NCI-H1092 treated with DMSO at 0.1 percent for 48 hours (cell line): ENCODE results near the gene HDAC4.

Source experiments
- DNase-seq: peaks from one replicate; lab custom pipeline; 2025; lab: John Stamatoyannopoulos, UW

HDAC4 gene

DNA sequence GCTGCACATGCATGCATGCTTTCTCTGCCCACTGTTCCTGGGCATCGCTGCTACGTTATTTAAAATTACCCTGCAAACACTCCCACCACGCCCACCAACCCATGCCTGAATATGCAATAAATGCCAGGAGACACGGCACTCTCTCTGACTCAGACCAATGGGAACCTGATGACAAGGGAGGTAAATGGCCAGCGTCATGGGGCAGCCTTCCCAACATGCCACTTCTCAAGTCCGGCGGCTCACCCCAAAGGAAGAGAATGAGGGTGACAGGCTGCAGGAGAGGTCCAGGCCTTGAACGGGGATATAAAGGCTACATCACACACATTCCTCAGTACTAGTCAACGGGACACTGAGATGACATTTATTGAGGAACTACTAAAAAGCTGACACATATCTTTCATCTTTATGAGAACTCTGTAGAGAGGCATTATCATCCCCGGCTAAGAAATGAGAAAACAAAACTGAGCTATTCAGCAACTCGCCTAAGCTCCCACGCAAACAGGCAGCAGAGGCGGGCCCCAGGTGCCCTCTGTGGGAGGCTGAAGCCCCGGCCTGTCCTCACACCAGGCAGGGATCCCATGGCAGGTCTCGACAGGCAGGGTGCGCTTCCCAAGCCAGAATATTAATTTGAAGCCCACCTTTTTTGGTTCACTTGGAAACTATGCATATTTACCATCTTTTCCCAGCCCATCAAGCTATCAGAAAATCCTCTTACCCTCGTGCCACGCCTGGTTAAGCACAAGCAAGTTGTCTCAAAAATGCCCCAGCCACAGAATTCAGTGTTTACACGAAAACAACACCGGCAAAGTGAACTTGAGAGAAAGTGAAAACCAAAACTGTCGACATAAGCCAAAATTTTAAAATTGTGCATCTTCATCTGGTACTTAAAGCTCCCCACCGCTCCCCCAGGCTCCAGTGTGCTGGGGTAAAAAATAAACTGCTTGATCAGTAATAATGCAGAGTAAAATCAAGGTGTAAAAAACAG is 166.3 kb downstream of the HDAC4 start:
- DNase-seq = no peak

DNA sequence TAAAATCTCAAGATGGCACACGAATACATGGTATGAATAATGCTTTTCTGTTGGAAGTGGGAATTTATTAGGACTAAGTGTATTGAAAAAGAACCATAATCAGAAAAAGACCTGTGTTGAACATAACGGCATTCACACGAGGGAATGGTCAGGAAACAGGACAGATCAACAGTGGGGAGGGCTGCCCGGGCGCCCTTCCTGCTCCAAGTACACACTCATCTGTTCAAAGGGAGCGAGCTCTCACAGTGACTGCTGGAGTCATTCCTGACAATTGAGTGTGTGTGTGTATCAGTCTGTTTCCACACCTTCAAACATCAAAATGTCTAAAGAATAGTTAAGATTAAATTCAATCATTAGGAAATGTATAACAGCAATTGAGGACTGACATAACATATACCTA is 167.2 kb downstream of the HDAC4 start:
- DNase-seq = no peak

DNA sequence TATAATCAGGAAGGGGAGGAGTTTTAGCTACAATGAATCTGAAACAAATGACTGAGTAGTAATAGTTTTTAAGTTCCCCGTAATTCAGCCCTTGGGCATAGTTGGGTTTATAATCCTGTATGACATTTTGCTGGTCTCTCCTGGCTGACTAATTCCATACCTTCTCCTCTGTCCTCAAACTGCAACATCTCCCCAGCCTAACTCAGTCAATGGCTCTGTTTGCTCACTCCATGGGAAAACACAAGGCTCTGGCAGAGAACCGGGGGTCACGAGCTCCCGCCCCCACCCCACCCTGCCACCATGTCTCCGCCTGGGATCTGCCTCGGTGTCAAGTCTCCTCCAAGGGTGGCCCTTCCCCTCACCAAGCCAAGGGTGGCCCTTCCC is 168.6 kb downstream of the HDAC4 start:
- no peak for DNase-seq

DNA sequence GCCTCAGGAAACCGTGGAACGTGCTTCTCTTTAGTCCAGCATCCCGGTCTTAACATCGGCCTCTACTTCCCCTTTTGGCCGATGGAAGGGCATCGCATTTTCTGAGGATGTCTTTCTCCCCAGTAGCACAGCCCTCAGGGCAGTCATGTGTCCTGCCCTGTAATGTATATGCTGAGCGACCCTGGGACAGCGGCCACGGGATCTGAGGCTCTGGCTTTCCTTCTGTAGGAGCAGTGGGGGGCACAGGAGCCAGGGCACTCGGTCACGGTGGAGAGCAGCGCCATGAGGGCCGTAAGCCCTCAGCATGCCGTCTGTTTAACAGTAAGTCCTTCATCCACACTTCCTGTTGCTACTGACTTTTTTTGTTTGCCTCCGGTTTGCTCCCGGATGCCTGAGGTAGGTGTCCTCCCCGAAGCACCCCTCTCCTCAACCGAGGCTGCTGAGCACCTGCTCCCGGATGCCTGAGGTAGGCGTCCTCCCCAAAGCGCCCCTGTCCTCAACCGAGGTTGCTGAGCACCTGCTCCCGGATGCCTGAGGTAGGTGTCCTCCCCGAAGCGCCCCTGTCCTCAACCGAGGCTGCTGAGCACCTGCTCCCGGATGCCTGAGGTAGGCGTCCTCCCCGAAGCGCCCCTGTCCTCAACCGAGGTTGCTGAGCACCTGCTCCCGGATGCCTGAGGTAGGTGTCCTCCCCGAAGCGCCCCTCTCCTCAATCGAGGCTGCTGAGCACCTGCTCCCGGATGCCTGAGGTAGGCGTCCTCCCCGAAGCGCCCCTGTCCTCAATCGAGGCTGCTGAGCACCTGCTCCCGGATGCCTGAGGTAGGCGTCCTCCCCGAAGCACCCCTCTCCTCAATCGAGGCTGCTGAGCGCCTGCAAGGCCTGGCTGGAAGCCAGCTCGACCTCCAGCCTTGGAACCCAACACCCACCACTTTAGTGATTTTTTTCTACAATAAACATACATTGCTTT is 169.3 kb downstream of the HDAC4 start:
- no peak for DNase-seq

DNA sequence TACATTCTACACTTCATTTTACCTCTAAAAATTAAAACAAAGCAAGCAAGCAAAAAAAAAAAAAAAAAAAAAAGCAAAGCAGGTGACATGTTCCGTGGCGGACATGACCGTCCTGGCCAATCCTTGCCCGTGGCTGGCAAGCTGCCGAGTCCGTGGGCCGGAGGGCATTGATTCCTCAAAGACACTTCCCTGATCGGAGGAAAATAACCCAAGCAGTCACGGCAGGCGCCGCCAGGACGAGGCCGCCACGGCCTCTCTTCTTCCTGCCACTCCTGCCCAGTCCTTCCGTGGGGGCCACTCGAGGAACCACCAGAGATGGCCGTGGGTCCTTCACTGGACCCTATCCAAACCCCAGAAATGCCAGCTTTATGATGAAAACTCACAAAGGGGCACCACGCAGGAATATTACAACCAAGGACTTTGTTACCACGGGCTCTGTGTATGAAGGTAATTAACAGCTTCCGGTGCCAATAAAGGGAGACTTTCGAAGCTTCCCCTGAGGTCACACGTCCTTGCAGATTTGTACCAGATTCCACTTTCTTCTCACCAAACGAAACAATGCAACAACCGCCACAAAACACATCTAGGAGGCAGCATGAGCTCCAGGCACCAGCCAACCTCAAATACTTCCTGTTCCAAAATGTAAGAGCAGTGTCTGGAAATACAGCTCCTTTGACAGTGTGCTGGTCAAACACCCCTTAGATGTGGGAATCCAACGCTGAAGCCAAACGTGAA is 170.3 kb downstream of the HDAC4 start:
- no peak for DNase-seq

DNA sequence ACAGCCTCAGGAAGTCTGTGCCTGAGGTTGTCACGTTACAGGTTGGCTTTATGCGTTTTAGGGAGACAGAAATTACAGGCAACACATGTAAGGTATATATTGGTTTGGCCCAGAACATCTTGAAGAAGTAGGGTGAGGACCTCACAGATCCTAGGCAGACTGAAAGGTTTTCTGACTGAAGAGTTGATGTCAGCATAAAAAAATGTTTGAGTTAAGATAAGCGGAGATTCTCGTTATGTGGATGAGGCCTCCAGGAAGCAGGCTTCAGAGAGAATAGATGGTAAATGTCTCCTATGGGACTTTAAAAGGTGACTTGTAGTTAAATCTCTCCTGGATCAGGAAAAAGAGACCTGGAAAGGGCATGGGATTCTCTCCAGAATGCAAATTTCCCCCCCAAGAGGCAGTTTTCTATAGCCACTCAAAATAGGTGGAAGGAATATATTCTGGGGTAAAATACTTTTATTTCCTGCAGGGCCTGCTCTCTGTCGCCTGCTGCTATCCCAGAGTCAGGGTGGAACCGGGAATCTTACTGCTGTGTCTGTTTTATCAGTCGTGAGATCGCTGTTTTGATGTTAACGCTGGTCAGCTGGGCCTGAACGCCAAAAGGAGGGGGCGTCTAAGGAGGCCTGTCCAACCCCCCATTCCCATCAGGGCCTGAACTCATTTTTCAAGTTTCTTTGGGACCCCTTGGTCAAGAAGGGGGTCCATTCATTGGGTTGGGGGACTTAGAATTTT is 171.1 kb downstream of the HDAC4 start:
- DNase-seq = no peak

DNA sequence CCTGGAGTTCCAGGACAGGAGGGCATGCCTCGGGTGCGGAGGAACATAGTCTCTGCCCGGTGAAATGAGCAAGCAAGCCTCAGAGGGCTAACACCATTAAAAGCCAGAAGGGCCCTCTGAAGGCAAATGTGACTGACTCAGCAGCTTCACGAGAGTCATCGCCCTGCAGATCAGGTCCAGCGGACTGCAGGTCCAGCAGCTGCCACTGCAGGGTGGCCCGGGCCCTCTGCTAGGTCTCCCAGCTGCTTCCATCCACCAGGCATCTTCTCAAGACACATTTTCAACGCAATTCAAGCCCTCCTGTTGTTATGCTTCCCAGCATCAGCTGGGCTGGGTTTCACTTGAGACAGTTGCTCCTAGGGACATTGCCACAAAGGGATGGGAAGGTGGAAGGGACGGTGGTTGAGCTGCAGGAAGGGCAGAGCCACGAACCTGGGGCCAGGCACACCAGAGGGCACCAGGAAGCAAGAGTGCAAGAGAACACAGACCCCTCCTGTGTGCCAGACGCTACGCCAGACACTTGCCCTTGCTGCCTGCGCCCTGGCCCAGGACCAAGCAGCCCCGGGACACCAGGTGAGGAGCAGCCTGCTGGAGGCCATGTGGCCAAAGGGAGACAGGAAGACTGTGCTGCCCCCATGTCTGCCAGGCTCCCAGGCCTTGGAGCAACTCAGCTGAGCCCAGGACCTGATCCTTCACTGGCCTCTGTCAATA is 173.0 kb downstream of the HDAC4 start:
- no peak for DNase-seq

DNA sequence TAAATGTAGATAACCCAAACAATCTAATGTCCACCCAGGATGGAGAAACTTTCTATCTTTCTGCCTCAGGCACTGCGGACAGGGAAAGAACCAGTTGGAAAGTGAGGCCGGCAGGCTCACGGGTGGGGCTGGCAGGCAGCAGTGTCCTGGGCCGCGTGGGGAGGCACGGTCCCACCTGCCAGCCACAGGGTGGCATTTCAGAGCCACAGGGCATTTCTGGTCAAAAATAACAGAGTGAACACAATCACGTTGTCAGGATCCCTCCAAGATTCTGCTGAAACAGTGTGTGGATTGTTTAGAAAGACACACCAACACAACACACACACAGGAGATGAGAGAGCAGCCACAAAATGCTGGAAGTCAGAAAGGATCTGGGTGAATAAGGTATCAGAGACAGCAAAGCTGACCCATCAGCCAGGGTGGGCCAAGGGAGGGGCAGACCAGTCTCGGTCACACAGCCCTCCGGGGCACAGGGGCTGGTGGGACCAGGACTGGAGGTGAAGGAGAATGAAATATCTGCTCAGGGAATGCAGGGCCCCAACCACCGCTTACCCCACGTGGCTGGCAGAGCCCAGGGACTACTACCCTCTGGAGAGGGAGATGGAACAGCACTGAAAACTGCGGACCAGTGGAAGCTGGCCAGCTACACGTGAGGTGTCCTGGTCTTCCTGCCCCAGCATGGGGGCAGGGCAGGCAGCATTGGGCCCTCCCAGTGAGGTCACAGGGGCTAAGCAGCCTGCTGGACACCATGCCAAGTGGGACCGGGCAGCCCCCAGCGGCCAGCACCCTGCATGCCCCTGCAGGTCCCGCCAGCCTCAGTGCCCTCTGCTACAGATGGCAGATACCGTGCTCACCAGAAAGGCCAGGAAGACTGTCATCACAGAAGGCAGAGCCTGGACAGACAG is 173.9 kb downstream of the HDAC4 start:
- DNase-seq = no peak

DNA sequence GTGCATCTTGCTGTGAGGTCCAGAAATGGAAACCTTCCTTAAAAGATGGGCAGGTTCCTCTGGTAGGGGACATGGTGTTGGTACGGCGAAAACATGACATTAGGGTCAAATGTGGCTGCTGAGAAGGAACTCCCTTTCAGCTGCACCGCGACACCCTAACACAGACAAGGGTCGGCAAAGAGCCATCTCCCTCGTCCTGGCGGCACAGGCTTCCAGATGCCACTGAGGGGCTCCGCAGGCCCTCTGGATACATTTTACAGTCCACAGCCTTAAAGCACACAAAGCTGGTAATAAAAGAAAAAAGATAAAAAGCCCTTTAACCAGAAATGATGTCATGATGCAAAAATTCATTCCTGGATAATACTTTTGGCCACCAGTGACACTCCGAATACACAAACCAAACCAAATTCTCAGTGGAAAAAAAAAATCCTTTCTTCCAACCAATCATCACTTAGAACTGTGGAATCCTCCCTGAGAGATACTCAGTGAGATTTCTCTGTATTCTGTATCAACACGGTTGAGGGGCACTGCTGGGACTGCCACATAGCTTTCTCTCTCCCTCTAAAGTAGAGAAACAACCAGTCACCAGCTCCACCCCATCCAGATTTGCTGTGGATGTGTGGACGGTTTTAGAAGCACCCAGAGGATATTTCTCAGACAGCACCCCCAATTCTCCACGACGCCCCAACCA is 174.8 kb downstream of the HDAC4 start:
- DNase-seq = no peak

DNA sequence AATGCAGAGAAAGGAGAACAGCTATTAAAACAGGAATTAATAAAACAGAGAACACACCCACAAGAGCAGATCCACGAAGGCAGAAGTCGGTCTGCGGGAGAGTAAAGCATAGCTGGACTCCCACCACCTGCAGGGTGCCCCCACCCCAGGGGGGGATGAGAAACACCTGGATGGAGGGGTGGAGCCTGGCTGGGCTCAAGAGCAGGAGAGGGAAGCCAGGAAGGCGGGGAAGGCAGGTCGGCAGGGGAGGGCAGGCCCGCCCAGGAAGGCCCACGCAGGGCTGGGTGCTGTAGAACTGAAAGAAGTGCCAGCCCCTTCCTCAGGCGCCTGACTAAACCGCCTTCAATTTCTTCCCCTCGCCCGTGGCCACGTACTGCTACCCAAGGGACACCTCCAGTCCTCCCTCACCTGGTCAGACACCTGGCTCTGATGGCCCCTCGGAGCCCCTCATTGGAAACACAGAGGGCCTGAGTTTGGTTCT is 175.4 kb downstream of the HDAC4 start:
- DNase-seq = no peak

DNA sequence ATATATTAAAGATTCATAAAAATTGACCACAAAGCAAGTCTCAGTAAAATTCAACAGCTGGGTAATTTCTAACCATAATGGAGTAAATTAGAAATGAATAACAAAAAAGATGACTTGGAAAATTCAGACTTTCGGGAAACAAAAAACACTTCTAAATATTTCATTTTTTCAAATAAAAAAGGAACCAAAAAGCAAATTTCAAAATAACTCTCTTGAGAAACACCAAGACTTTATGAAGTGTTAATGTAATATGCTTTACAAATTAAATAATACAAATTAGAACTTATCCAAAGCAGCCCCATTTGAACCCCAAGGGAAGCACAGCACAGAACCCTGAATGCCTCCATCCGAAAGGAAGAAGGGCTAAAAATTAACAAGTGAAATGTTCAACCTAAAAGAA is 175.9 kb downstream of the HDAC4 start:
- DNase-seq = no peak

DNA sequence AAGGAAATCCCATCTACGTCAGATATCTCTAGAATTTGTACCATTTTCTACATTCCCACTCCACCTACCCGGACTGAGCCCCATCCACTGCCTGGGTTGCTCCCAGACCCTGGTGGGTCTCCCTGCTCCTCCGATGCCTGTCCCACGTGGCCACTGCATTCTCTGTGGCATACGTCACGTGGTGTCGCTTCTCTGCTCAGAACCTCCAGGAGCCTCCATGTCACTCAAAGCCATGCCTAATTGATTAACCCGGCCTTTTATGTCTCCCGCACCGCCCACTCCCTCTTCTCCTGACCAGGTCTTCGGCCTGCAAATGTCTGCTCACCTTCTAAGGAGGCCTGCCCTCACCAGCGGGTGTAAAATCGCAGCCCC is 176.6 kb downstream of the HDAC4 start:
- no peak for DNase-seq

DNA sequence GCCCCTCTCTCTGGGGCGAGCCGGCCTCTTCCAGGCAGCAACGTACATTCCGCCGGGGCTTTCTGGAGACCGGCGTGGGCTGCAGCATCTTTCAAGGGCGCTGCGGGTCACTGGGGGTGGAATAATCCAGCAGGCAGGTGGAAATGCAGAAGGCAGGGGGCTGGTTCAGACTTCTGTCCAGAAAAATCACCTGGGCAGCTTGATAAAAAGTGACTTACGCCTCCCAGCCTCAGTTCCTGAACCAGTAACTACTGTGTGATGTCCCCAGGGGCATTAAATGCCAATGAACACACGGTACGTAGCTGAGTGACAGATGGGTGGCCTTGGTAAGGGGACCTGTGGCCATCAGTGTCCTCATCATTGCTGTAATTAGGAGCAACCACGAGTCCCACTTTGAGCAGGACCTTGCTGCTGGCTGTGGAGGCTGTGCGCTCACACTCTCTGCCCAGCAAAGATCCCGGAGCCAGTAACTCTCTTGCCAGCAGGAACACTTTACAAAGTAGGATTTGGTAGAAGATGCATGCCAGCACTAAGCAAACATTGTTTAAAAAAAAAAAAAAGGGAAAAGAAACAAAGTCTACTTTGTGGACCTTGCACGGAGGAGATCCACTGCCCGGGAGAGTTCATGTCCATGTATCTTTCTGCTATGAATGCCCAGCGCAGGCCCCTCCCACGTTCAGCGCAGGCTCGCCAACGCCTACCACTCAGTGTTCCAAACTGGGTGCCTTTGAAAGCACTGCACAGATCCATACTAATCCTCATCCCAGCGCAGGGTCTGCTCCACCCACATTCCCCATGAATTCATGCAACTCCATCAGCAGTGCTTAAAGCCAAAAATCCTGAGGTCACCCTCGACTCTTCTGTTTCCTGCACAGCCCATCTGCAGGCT is 177.3 kb downstream of the HDAC4 start:
- no peak for DNase-seq

DNA sequence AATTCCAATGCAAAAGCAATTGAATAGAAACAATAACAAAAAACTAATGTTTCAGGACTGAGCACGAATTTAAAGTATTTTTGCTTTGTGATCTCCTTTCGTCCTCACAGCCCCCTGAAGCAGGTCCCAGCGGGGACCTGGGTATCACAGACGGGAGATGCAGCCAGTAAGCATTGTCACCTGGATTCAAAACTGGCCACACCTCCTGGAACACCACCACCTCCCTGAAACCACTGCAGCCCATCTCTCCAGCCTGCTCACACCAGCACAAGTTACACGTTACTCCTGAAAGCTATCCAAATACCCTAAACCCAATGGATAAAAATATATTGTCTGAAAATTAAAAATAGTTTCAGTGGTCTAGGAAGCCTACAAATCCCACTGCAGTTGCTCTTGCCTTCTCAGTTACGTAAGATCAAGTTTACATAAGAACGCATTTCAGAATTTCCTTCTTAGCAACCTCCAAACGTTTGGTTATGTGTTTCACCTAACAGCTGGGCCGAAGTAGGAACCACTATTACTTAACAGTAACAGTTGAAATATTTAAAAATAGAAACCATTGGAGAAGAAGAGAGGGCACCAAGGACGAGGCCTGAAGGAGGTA is 178.0 kb downstream of the HDAC4 start:
- no peak for DNase-seq

DNA sequence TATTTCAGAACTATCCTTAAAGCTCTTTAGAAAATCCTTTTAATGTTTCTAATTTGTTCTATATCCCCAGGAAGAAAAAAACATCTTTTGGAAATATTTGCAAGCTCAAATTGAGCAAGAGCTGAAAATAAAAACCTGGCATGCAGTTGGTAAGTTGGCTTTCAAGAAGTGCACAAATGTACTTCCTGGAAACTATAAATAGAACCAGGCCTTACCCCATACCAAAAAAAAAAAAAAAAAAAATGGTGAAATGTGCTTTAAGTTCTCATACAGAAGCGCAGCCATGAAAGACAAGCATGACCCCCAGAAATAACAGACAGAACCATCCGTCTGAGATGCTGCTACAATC is 178.5 kb downstream of the HDAC4 start:
- no peak for DNase-seq

DNA sequence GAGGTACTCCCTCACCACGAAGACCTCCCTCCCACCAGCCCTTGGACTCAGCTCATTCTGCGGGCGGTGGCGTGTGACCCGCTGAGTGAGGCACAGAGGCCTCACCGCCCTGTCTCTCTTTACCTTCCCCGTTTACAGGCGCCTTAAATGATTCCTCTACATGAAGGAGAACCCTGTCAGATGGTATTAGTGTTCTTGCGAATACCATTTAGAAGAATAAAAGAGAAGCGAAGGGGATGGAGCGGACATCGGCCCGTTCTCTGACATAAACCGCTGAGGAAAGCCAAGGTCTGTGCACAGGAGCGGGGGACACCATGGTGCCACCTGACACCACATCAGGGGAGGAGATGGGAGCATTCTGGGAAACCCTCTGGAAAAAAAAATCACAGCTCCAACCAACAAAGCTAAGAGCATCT is 179.8 kb downstream of the HDAC4 start:
- no peak for DNase-seq

DNA sequence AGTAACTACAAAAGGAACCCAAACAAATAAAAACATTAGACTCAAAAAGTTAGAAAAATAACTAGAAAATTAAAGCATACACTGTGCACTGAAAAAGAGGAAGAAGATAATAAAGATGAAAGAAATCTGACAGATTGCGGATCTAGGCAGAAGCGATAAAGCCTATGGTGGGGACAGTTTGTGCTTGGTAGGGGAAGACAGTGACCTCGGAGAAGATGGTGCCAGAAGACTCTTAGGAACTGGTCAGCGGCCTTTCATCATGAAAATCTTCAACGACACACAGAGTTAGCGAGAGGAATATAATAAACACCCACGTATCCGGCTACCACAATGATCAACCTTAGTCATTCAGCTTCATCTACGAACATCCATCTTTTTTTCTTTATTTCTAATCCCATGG is 180.5 kb downstream of the HDAC4 start:
- DNase-seq = no peak
